GM18507 (cell line): ENCODE measurements around the gene ZNF784.
A peak's percentile ranks its signal among the peaks of the same experiment; 100 is the strongest.

Source experiments
- DNase-seq: peaks from one replicate; pipeline ENCODE4 v3.0.0; 2011; ENCODE audit warnings: low read depth; ENCODE audit not compliant: insufficient read length; ENCODE audit errors: extremely low spot score
- FAIRE-seq: peaks from 2 replicates; lab custom pipeline; 2011; peaks lifted over from hg19 to GRCh38; lab: Jason Lieb, UNC

Gene ZNF784, protein sequence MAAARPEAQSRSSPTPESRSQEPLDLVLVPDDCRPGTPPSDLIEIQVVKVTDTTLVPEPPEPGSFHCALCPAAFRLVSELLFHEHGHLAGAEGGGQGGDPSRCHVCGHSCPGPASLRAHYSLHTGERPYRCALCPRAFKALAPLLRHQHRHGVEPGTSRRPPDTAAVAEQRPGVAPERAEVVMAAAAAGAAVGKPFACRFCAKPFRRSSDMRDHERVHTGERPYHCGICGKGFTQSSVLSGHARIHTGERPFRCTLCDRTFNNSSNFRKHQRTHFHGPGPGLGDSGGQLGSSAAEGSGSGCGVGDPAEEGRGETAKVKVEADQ

GRCh38 chr19:55624109-55625003 is at the start of gene ZNF784:
Gene ZNF784, minus strand, starts transcription at chr19:55624566. Its CDS starts 5 bp downstream, at chr19:55624561.
- FAIRE-seq (peak; percentile 89), DNase-seq (no peak)

GRCh38 chr19:55673889-55674288 is 49.5 kb upstream of the ZNF784 start:
- FAIRE-seq: no peak
- no peak for DNase-seq

DNA sequence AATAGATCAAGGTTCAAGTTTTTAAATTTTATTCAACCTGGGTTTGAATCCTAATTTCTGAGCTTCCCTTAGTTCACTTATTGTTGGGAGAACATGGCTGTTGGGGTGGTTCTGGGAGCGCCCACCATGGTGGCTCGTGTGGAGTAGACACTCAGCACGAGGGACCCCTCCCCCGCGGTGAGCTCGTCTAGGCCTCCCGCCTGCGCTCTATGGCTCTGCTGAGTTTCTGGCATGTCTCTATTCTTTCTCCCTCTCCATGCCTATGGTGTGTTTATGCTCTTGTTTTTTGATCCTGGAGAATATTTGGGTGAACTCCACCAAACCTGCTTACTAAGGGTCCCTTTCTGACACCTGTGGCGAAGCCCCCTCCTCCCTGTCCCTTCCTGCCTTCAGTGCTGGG is 49.1 kb upstream of the ZNF784 start:
- FAIRE-seq: no peak
- no peak for DNase-seq

- FAIRE-seq: no peak
These were observed 48.1 kb upstream of the ZNF784 start for GRCh38 chr19:55672418-55672817.

DNA sequence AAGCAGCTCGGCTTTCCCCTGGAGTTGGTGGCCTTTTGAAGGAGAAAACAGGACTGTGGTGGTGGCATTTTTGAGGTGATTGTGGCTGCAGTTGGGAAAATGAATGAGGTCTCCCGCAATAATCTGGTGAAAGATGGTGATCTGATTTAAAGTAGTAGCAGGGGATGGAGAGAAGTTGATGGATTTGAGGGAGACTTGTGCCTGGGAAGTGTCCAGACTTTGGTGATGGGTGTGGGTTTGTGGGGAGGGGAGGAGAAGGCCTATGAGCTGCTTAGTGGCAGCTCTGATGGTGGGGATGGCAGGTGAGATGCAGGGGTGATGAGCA is 46.6 kb upstream of the ZNF784 start:
- DNase-seq (no peak), FAIRE-seq (no peak)

More at GRCh38 chr19:55672418-55672817, 48.1 kb upstream of the ZNF784 start:
- DNase-seq: no peak

DNA sequence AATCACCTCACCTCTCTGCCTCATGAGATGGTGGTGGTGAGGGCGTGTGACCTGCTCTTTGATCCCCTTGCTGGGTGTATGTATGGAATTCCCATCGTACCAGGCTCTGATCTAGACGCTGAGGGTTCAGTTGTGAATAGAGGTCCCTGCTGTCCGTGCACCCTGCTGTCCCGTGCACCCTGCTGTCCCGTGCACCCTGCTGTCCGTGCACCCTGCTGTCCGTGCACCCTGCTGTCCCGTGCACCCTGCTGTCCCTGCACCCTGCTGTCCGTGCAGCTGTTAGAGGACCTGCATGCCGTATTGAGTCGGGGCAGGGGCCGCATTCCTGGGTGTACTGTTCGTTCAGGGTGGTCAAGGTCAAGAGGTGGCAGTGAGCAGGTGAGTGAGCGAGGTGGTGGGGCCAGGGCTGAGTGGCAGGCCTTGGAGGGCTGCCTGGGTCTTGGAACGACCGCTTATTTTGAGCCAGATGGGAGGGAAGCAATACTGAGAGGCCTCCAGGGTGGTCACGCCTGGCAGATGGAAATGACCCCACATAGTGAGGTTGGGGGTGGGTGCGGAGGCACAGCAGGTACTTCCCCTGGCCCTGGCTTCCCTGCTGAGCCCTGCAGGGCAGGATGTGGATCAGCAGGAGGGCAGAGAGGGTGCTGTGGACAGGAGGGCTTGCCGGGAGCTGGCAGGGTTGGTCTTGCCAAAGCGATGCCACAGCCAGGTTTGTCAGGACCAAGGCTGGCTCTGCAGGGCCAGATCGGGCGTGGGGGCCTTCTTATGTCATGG is 46.1 kb upstream of the ZNF784 start:
- no peak for DNase-seq
- no peak for FAIRE-seq

DNA sequence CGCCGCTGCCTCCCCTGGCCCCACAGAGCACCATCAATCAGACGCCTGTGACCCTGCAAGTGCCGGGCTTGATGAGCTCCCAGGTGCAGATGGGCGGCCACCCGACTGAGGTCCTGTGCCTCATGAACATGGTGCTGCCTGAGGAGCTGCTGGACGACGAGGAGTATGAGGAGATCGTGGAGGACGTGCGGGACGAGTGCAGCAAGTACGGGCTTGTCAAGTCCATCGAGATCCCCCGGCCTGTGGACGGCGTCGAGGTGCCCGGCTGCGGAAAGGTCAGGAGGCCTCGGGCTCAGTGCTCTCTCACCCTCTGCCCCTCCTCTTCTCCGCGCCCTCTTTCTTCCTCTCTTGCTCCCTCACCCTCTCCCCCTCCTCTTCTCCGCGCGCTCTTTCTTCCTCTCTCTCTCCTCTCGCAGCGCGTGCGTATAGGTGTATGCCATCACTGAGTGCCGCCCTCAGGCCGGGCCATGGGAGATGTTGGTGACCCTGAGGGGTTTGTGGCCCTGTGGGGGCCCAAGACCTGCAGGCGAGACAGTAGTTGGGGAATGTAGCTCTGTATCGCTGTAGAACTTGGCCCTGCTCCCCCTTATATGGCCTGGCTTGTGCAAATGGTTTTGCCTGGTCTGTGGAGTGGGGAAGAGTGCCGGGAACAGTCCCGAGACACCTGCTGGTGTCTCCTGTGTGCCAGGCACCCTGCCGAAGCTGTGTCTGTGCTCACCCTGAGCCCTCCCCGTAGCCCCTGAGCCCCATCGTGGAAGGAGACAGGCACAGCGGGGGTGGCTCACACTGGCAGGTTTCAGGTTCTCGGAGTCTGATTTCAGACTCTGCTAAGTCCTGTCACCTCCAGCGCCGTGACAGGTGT is 45.3 kb upstream of the ZNF784 start:
- no peak for FAIRE-seq
- DNase-seq: no peak

- FAIRE-seq (no peak), DNase-seq (no peak)
These were observed 44.4 kb upstream of the ZNF784 start for GRCh38 chr19:55668603-55669348.

GRCh38 chr19:55667958-55668357 is 43.6 kb upstream of the ZNF784 start:
- FAIRE-seq (no peak), DNase-seq (no peak)

DNA sequence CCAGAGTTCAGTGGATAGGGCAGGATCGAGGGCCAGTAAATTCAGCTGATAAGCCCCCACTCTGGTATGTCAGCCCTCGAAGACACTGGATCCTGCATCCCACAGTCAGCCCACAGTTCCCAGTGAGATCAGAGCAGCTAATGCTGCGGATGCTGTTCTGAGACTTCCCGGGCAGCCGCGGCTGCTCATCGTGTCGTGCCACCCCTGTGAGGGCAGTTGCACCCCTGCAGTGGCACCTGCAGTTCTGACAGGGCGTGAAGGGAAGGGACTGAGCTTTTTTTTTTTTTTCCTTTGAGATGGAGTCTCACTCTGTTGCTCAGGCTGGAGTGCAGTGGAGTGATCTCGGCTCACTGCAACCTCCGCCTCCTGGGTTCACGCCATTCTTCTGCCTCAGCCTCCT is 43.1 kb upstream of the ZNF784 start:
- DNase-seq: no peak
- no peak for FAIRE-seq

DNA sequence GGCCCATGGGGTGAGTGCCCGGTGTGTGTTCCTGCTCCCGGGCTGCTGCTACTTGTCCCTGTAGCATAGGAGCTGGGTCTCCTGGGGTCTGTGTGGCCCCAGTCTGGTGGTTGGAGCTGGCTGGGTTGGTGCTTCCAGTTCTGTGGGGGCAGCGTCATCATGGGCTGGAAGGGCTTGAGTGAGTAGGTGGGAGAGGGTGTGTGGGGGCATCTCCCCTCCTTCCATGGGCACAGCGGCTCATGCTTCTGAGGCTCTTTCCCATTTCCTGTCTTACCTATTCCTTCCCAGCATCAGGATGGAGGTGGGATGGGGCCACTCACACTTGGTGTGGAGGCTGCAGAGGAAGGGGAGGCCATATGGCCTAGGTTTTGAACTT is 42.6 kb upstream of the ZNF784 start:
- DNase-seq: no peak
- FAIRE-seq: no peak

DNA sequence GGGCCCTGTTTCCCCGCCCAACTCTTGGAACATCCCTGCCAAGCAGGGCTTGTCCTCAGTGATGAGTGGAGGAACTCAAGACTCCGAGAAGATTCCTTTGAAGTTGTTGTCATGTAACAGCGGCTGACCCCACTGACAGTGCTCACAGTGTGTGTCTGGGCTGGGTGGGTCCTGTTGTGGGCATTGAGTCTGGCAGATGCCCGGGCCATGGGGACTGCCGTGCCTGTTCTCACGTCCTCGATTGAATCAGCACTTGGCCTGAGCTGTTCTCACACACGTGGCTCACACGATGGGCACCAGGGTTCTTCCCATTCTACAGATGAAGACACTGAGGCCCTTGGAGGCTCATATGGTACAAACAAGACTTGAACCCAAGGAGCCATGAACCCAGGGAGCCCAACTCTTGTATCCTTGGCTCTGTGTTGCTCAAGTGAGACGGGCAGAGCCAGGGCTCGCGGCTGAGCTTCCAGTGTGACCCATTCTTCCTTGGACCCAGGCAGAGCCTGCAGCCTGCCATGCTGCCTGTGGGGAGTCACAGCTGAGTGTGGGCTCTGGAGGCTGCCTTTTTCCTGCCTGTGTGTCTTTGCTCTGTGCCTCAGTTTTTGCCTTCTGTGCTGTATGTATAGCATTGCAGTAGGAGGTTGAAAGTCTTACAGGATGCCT is 42.1 kb upstream of the ZNF784 start:
- DNase-seq (no peak), FAIRE-seq (no peak)

GRCh38 chr19:55663846-55664536 is 39.6 kb upstream of the ZNF784 start:
- FAIRE-seq (no peak), DNase-seq (no peak)

GRCh38 chr19:55661826-55662225 is 37.5 kb upstream of the ZNF784 start:
- FAIRE-seq (no peak), DNase-seq (no peak)

DNA sequence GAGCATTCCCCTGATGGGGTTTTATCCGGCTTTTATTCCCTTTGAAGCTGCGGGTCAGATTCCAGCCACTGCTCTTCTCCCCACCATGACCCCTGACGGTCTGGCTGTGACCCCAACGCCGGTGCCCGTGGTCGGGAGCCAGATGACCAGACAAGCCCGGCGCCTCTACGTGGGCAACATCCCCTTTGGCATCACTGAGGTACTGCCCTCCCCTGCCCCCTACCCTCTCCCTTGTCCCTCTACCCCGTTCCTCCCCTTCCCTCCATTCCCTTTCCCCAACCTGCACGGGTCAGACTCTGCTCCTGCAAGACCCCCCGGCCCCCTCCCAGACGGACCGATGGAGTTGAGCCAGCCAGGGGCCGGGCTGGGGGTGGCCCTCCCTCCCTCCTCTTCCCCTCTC is 36.6 kb upstream of the ZNF784 start:
- DNase-seq: no peak
- no peak for FAIRE-seq

GRCh38 chr19:55660404-55660803 is 36.0 kb upstream of the ZNF784 start:
- FAIRE-seq: no peak

DNA sequence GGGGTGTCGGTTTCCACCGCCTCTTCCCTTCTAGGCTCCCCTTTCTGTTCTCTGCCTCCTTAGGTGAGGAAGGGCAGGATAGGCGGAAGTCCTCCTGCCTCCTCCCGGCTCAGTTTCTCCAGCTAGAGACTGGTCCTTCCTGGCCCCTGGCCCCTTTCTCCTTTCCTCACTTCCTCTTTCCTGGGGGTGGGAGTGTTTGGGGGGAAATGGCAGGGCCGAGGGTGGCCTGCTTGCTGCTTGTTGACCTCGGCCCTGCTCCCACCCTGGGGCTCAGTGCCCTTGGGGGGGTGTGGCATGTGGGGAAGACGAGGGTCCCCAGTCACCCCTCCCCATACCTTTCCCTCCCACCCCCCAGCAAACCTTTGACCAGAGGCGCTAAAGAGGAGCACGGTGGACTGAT is 35.5 kb upstream of the ZNF784 start:
- DNase-seq: no peak
- FAIRE-seq: no peak

More at GRCh38 chr19:55660404-55660803, 36.0 kb upstream of the ZNF784 start:
- DNase-seq: no peak
